ENCODE results near the gene GPR83. TPM values are rescaled to one million over a fixed set of nuclear protein-coding genes. Genes with fewer than 3 reads are reported as not detected.

GPR83 gene
- total RNA-seq, 3 donors from 2014 or later: 0.51 TPM; not detected in 2

- no peaks in the 10 kb centered on the region for H3K36me3 ChIP-seq (ENCODE audit: low read depth)
- DNase-seq (no peak), ATAC-seq (no peak)
- TF ChIP-seq CTCF (IDR thresholded peaks at IDR 0.05): no peak
- intact Hi-C loops (cut with DNase I, micrococcal nuclease): no loop called here
- H3K9me3 ChIP-seq: no peaks in the 10 kb centered on the region
- H3K4me1 ChIP-seq (ENCODE audit: low read depth): no peaks in the 10 kb centered on the region
- H3K4me3 ChIP-seq: no peak overlapping the region
These were observed 71.7 kb downstream of the GPR83 start for GRCh38 chr11:94329501-94329900.

- H3K9me3 ChIP-seq: no peaks in the 10 kb centered on the region
- no peaks in the 10 kb centered on the region for H3K36me3 ChIP-seq (ENCODE audit: low read depth)
- H3K4me3 ChIP-seq: no peak overlapping the region
- TF ChIP-seq CTCF (IDR thresholded peaks at IDR 0.05): no peak
- DNase-seq: no peak
- intact Hi-C loops (cut with DNase I, micrococcal nuclease): no loop called here
- no peak for ATAC-seq
- no peaks in the 10 kb centered on the region for H3K4me1 ChIP-seq (ENCODE audit: low read depth)
These were observed 72.6 kb downstream of the GPR83 start for GRCh38 chr11:94328587-94329080.

Other genes with a start within 250 kb of the GPR83 start
- gene IZUMO1R, start 96.8 kb downstream of the GPR83 start, total RNA-seq: not detected
- gene MRE11, start 92.4 kb upstream of the GPR83 start, total RNA-seq: 10 to 100 TPM; 15.3 to 18.0 (median 16.9) TPM
- 10 to 100 TPM; 15.1 to 17.9 (median 16.3) TPM for gene ANKRD49, start 92.6 kb upstream of the GPR83 start, total RNA-seq
- gene C11orf97, start 111.0 kb upstream of the GPR83 start, total RNA-seq: not detected
- gene FUT4, start 142.5 kb upstream of the GPR83 start, total RNA-seq: 10 to 100 TPM; 13.9 to 23.5 (median 21.9) TPM
- 10 to 100 TPM in 1 of 3 donors, 1 to 10 TPM in 2; 5.0 to 11.5 (median 5.9) TPM for gene PIWIL4, start 165.9 kb upstream of the GPR83 start, total RNA-seq

All from mucosa of descending colon (tissue), 3 donors.